ENCODE results near the gene MAN2B1. TPM values are rescaled to one million over a fixed set of nuclear protein-coding genes. Genes with fewer than 3 reads are reported as not detected.

The MAN2B1 gene
- 32.5 and 54.8 TPM in 2 replicates for total RNA-seq

GRCh38 chr19:12666265-12667048, at the start of gene MAN2B1, which contains the start of gene WDR83:
Gene MAN2B1, minus strand, starts transcription at chr19:12666742. Its CDS starts 41 bp downstream, at chr19:12666701.
Gene WDR83, plus strand, starts transcription at chr19:12666807. Its CDS starts 2,984 bp downstream, at chr19:12669791.

GRCh38 chr19:12696366-12697335, 30.1 kb upstream of the MAN2B1 start, which contains the start of gene FBXW9:
Gene FBXW9, minus strand, starts transcription at chr19:12696631. Its CDS starts 50 bp downstream, at chr19:12696581.

GRCh38 chr19:12687496-12688196, 21.1 kb upstream of the MAN2B1 start, which contains the start of gene GNG14:
Gene GNG14, plus strand, starts transcription at chr19:12687998. Its CDS starts 51 bp downstream, at chr19:12688049.

GRCh38 chr19:12681074-12681987, 14.8 kb upstream of the MAN2B1 start, which contains the start of gene DHPS:
Gene DHPS, minus strand, starts transcription at chr19:12681880. Its CDS starts 114 bp downstream, at chr19:12681766.

GRCh38 chr19:12610540-12611360, 55.8 kb downstream of the MAN2B1 start, which contains the start of the genes ZNF490 and ZNF791:
Gene ZNF490, minus strand, starts transcription at chr19:12610813. Its CDS starts 133 bp downstream, at chr19:12610680.
Gene ZNF791, plus strand, starts transcription at chr19:12610920. Its CDS starts 160 bp downstream, at chr19:12611080.

Other genes with a start within 250 kb of the MAN2B1 start
- gene ZNF443, start 225.7 kb downstream of the MAN2B1 start, total RNA-seq = 1.0 and 3.1 TPM in 2 replicates
- 0.34 and 1.1 TPM in 2 replicates for gene ZNF709, start 181.9 kb downstream of the MAN2B1 start, total RNA-seq
- 7.2 and 11.2 TPM in 2 replicates for gene ZNF564, start 115.3 kb downstream of the MAN2B1 start, total RNA-seq
- 7.2 and 13.3 TPM in 2 replicates for gene ZNF490, start 55.9 kb downstream of the MAN2B1 start, total RNA-seq
- gene ZNF791, start 55.8 kb downstream of the MAN2B1 start, total RNA-seq = 12.3 and 20.9 TPM in 2 replicates
- gene WDR83, start 65 bp upstream of the MAN2B1 start, total RNA-seq = 8.7 and 11.6 TPM in 2 replicates
- gene DHPS, start 15.1 kb upstream of the MAN2B1 start, total RNA-seq = 51.0 and 52.3 TPM in 2 replicates
- not detected in 2 replicates for gene GNG14, start 21.3 kb upstream of the MAN2B1 start, total RNA-seq
- 5.5 and 6.9 TPM in 2 replicates for gene FBXW9, start 29.9 kb upstream of the MAN2B1 start, total RNA-seq
- 30.1 and 69.1 TPM in 2 replicates for gene TNPO2, start 57.2 kb upstream of the MAN2B1 start, total RNA-seq
- 101 and 152 TPM in 2 replicates for gene TRIR, start 67.9 kb upstream of the MAN2B1 start, total RNA-seq
- gene GET3, start 70.8 kb upstream of the MAN2B1 start, total RNA-seq = 59.7 and 79.6 TPM in 2 replicates
- gene BEST2, start 85.0 kb upstream of the MAN2B1 start, total RNA-seq = not detected in 2 replicates
- 43.1 and 73.5 TPM in 2 replicates for gene HOOK2, start 108.8 kb upstream of the MAN2B1 start, total RNA-seq
- 266 and 285 TPM in 2 replicates for gene JUNB, start 124.7 kb upstream of the MAN2B1 start, total RNA-seq
- gene PRDX2, start 135.1 kb upstream of the MAN2B1 start, total RNA-seq = 109 and 161 TPM in 2 replicates
- 0.28 TPM in 1 of 2 replicates, not detected in the other for gene THSD8, start 135.3 kb upstream of the MAN2B1 start, total RNA-seq
- 7.2 and 13.3 TPM in 2 replicates for gene RNASEH2A, start 139.8 kb upstream of the MAN2B1 start, total RNA-seq
- gene RTBDN, start 167.8 kb upstream of the MAN2B1 start, total RNA-seq = not detected in 2 replicates
- under 0.01 and 0.28 TPM in 2 replicates for gene MAST1, start 171.8 kb upstream of the MAN2B1 start, total RNA-seq
- 29.5 and 40.3 TPM in 2 replicates for gene DNASE2, start 214.7 kb upstream of the MAN2B1 start, total RNA-seq
- under 0.01 TPM in 1 of 2 replicates, not detected in the other for gene KLF1, start 220.5 kb upstream of the MAN2B1 start, total RNA-seq
- gene GCDH, start 224.4 kb upstream of the MAN2B1 start, total RNA-seq = 18.0 and 24.6 TPM in 2 replicates

Data from nasal cavity respiratory epithelium epithelial cell of viscerocranial mucosa (primary cell).